Thyroid gland (tissue), 4 donors: ENCODE data around the gene CACNA2D3.

Source experiments
- POLR2A ChIP-seq, 2 donors: fragments of 450-650 bp; IDR thresholded peaks; one replicate each; pipeline ENCODE4 v1.6.1; 2017; ENCODE audit warnings: antibody characterized with exemption in 2 of 2, mild to moderate bottlenecking in 2 of 2, moderate library complexity in 1 of 2
- TF ChIP-seq, protein P1 (sequence below), 6 experiments: fragments of 200-600 bp in 3 of 6; fragments of 450-650 bp in 3 of 6; sonication (generic) in 3 of 6; IDR thresholded peaks; one replicate each; pipeline ENCODE4 v1.5.1; 2016 to 2019; ENCODE audit warnings: antibody characterized with exemption in 6 of 6, mild to moderate bottlenecking in 2 of 6, inconsistent platforms in 1 of 6, moderate library complexity in 1 of 6

DNA sequence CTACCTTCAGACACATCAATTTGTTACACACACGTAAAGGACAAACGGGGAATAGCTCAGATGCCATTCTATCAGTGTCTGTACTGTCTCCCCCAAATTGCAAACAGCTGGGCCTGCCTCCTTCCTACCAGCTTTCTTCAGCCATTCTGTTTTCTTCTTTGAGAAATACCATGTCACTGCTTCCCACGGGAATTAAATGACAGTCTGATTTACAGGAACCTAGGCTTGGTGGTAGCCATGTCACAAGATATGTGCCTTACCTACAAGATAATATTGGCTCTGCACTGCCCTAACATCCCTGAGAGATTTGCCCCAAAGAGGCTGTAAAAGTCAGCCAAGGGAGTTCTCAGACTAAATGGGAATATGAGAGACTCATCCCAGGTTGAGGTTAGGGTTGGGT, 497.2 kb downstream of the CACNA2D3 start:
- no peak for TF ChIP-seq POLR2A (IDR thresholded peaks at IDR 0.05)
- TF ChIP-seq, protein P1, sequence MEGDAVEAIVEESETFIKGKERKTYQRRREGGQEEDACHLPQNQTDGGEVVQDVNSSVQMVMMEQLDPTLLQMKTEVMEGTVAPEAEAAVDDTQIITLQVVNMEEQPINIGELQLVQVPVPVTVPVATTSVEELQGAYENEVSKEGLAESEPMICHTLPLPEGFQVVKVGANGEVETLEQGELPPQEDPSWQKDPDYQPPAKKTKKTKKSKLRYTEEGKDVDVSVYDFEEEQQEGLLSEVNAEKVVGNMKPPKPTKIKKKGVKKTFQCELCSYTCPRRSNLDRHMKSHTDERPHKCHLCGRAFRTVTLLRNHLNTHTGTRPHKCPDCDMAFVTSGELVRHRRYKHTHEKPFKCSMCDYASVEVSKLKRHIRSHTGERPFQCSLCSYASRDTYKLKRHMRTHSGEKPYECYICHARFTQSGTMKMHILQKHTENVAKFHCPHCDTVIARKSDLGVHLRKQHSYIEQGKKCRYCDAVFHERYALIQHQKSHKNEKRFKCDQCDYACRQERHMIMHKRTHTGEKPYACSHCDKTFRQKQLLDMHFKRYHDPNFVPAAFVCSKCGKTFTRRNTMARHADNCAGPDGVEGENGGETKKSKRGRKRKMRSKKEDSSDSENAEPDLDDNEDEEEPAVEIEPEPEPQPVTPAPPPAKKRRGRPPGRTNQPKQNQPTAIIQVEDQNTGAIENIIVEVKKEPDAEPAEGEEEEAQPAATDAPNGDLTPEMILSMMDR (IDR thresholded peaks at IDR 0.05), result no peak
